Neural cell (in vitro differentiated cells): ENCODE data around the gene LARP1.

Experiments used
- CTCF ChIP-seq: fragments of 450-650 bp; IDR thresholded peaks from 2 replicates; pipeline ENCODE4 v1.5.1; 2014; ENCODE audit warnings: antibody characterized with exemption, mild to moderate bottlenecking, moderate library complexity; ENCODE audit not compliant: poor library complexity, severe bottlenecking
- SMC3 ChIP-seq: fragments of 450-650 bp; conservative IDR thresholded peaks from 2 replicates; pipeline ENCODE4 v1.6.1; 2014; ENCODE audit warnings: antibody characterized with exemption, mild to moderate bottlenecking, moderate library complexity; ENCODE audit not compliant: poor library complexity

GRCh38 chr5:154751854-154752253 lies 3.3 kb upstream of the LARP1 start:
- TF ChIP-seq CTCF (no peak), SMC3 (no peak)
